Smooth muscle cell (in vitro differentiated cells): ENCODE results near the gene RHOD. TPM values are rescaled to one million over a fixed set of nuclear protein-coding genes. Genes with fewer than 3 reads are reported as not detected.

ENCODE experiments used
- DNase-seq: peaks from one replicate; lab custom pipeline; 2025; ENCODE audit not compliant: unreplicated experiment; lab: John Stamatoyannopoulos, UW
- H2AFZ ChIP-seq: fragments of 200-600 bp; sonication (generic); 2 replicates; pipeline ENCODE4 v1.6.0; 2016; ENCODE audit warnings: antibody characterized with exemption, low read depth, mild to moderate bottlenecking
- H3F3A ChIP-seq: fragments of 200-600 bp; sonication (generic); 2 replicates; pipeline ENCODE4 v1.6.0; 2017; ENCODE audit warnings: antibody characterized with exemption, low read depth
- H3K27ac ChIP-seq: fragments of 200-600 bp; sonication (generic); 2 replicates; pipeline ENCODE4 v1.5.1; 2016; ENCODE audit warnings: low read depth, mild to moderate bottlenecking
- H3K27me3 ChIP-seq: fragments of 200-600 bp; sonication (generic); 2 replicates; pipeline ENCODE4 v1.6.1; 2016; ENCODE audit warnings: low read depth, mild to moderate bottlenecking
- H3K36me3 ChIP-seq: fragments of 200-600 bp; sonication (generic); 2 replicates; pipeline ENCODE4 v1.5.1; 2016; ENCODE audit warnings: low read depth
- H3K4me1 ChIP-seq: fragments of 200-600 bp; sonication (generic); 2 replicates; pipeline ENCODE4 v1.5.1; 2016; ENCODE audit warnings: low read depth
- H3K4me2 ChIP-seq: fragments of 200-600 bp; sonication (generic); 2 replicates; pipeline ENCODE4 v1.6.0; 2016; ENCODE audit warnings: mild to moderate bottlenecking
- H3K4me3 ChIP-seq: fragments of 200-600 bp; sonication (generic); 2 replicates; pipeline ENCODE4 v1.5.1; 2016; ENCODE audit warnings: mild to moderate bottlenecking
- H3K79me2 ChIP-seq: fragments of 200-600 bp; sonication (generic); 2 replicates; pipeline ENCODE4 v1.6.0; 2016; ENCODE audit warnings: low read depth, mild to moderate bottlenecking
- H3K9ac ChIP-seq: fragments of 200-600 bp; sonication (generic); 2 replicates; pipeline ENCODE4 v1.6.0; 2016; ENCODE audit warnings: low read depth
- H3K9me3 ChIP-seq: fragments of 200-600 bp; sonication (generic); replicated peaks from 2 replicates; pipeline ENCODE4 v1.5.1; 2016; ENCODE audit warnings: low read depth
- H4K20me1 ChIP-seq: fragments of 200-600 bp; sonication (generic); 2 replicates; pipeline ENCODE4 v1.6.0; 2016; ENCODE audit warnings: low read depth
- WGBS: methylation state at CpG from one replicate; pipeline ENCODE4 v1.1.7; 2016; ENCODE audit warnings: low lambda C conversion rate; 5-methylcytosine and 5-hydroxymethylcytosine counted together
- polyA plus RNA-seq: library from polyadenylated mRNA; unstranded; fragments of >200 nt; fragmentation: Nextera tagmentation; extraction: Ambion mirVana; gene quantifications from 2 replicates; pipeline ENCODE4 v1.2.1, GENCODE V29; 2016
- total RNA-seq: library from RNA; depleted of rRNA; stranded (reverse); fragments of >200 nt; gene quantifications from 2 replicates; pipeline ENCODE4 v1.2.3, GENCODE V29; 2014
- TF ChIP-seq, protein P1 (sequence below): fragments of 200-600 bp; sonication (generic); IDR thresholded peaks from 2 replicates; pipeline ENCODE4 v1.5.1; 2017; ENCODE audit warnings: borderline replicate concordance, mild to moderate bottlenecking, antibody characterized with exemption; ENCODE audit not compliant: insufficient read depth, poor library complexity, severe bottlenecking

Gene RHOD
- total and polyA plus RNA-seq, 2 experiments from 2014 or later, result 28.4 to 38.9 TPM

DNA sequence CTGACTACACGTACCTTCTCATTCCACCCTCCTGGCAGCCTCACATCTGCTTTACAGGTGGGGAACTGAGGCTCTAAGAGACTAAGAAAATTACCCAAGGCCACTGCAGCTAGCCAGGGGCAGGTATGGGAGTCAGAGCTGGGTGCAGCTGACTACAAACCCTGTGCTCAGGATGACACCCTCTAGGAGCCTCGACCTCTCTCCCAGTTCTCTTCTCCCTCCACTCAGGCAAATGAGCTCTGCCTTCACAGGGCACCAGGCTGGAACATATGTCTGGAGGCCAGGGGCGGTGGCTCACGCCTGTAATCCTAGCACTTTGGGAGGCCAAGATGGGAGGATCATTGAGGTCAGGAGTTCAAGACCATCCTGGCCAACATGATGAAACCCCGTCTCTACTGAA lies 29.7 kb upstream of the RHOD start:
- Histone ChIP-seq H3K9ac (no peak overlapping the region), H2AFZ (no peak overlapping the region), H3K4me3 (no peak overlapping the region), H4K20me1 (no peaks in the 10 kb centered on the region), H3F3A (peaks cover 4% of the 10 kb centered on the region), H3K79me2 (no peaks in the 10 kb centered on the region), H3K27ac (no peak overlapping the region), H3K4me2 (no peak overlapping the region), H3K9me3 (no peaks in the 10 kb centered on the region), H3K4me1 (peaks cover 3% of the 10 kb centered on the region), H3K36me3 (no peaks in the 10 kb centered on the region), H3K27me3 (peaks cover 12% of the 10 kb centered on the region)
- no peak for DNase-seq
- 91% methylated on average over 5 of the region's 5 CpGs for WGBS
- TF ChIP-seq, protein P1, sequence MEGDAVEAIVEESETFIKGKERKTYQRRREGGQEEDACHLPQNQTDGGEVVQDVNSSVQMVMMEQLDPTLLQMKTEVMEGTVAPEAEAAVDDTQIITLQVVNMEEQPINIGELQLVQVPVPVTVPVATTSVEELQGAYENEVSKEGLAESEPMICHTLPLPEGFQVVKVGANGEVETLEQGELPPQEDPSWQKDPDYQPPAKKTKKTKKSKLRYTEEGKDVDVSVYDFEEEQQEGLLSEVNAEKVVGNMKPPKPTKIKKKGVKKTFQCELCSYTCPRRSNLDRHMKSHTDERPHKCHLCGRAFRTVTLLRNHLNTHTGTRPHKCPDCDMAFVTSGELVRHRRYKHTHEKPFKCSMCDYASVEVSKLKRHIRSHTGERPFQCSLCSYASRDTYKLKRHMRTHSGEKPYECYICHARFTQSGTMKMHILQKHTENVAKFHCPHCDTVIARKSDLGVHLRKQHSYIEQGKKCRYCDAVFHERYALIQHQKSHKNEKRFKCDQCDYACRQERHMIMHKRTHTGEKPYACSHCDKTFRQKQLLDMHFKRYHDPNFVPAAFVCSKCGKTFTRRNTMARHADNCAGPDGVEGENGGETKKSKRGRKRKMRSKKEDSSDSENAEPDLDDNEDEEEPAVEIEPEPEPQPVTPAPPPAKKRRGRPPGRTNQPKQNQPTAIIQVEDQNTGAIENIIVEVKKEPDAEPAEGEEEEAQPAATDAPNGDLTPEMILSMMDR, result no peak

DNA sequence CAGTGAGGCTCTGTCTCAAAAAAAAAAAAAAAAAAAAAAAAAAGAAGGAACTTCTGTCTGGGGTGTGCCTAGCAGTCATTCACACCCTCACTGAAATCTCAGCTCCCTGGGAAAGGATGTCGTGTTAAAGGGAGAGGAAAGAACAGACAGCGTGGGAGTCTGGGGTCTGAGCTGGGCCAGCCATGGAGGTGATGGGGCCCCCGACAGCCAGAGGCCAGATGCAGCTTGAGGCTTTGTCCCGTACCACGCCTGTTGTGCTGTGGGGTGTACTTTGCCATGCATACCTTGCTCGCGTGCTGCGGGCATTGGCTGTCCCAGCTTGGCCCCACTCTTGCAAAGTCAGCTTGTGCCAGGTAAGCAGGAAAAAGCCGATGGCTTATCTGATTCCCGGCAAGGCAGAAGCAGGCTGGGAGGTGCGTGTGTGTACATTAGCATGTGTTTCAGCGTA lies 29.1 kb upstream of the RHOD start:
- Histone ChIP-seq H3K4me1 (peaks cover 7% of the 10 kb centered on the region), H3K9me3 (no peaks in the 10 kb centered on the region)
- 81% methylated on average over 12 of the region's 12 CpGs for WGBS

DNA sequence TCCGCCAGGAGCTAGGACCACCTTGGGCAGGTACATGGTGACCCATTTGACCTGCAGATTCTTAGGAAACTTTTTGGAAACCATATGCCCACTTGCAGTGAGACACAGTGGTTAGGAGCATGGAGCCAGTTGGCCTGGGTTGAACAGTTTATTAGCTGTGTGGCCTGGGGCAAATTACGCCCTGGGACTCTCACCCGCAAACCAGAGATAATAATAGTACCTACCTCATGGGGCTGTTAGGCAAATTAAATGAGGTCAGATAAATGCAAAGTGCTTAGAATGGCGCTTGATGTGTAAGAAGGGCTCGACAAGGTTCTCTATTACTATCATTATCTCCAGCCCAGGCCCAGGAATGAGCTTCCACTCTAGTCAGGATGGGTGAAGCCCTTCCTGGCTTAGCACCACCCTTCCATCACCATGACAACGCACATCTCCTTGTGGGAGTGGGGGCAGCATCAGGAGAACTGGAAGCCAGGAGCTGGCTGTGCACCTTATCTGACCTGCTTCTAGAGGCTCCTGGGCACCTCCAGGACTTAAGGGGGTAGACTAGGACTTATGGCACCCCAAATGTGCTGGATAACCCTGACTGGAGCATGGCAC lies 28.6 kb upstream of the RHOD start:
- no peak overlapping the region for H2AFZ ChIP-seq

More for the DNA sequence above, 29.1 kb upstream of the RHOD start:
- no peak for DNase-seq
- Histone ChIP-seq H3K27ac (no peak overlapping the region), H3K27me3 (peaks cover 12% of the 10 kb centered on the region), H4K20me1 (no peaks in the 10 kb centered on the region), H3K4me3 (no peak overlapping the region), H3K79me2 (no peaks in the 10 kb centered on the region), H2AFZ (no peak overlapping the region), H3K4me2 (no peak overlapping the region), H3K9ac (no peak overlapping the region), H3K36me3 (no peaks in the 10 kb centered on the region), H3F3A (peaks cover 4% of the 10 kb centered on the region)
- TF ChIP-seq, protein P1, result no peak

More for the DNA sequence above, 28.6 kb upstream of the RHOD start:
- peaks cover 4% of the 10 kb centered on the region for H3F3A ChIP-seq
- WGBS, result 74% methylated on average over 6 of the region's 6 CpGs
- no peaks in the 10 kb centered on the region for H3K36me3 ChIP-seq
- no peak overlapping the region for H3K4me3 ChIP-seq
- no peak overlapping the region for H3K27ac ChIP-seq
- no peaks in the 10 kb centered on the region for H3K9me3 ChIP-seq
- H3K79me2 ChIP-seq, result no peaks in the 10 kb centered on the region
- no peak overlapping the region for H3K9ac ChIP-seq
- TF ChIP-seq, protein P1, result no peak
- H3K4me2 ChIP-seq, result no peak overlapping the region
- peaks cover 12% of the 10 kb centered on the region for H3K27me3 ChIP-seq
- H4K20me1 ChIP-seq, result no peaks in the 10 kb centered on the region
- peaks cover 6% of the 10 kb centered on the region for H3K4me1 ChIP-seq
- no peak for DNase-seq
